NCI-H1417 treated with DMSO at 0.1 percent for 48 hours (cell line): ENCODE data around the gene HAUS7.

Source experiments
- DNase-seq: peaks from one replicate; lab custom pipeline; 2025; lab: John Stamatoyannopoulos, UW

HAUS7 gene

GRCh38 chrX:153454901-153455550 lies 15.3 kb downstream of the HAUS7 start:
- no peak for DNase-seq

DNA sequence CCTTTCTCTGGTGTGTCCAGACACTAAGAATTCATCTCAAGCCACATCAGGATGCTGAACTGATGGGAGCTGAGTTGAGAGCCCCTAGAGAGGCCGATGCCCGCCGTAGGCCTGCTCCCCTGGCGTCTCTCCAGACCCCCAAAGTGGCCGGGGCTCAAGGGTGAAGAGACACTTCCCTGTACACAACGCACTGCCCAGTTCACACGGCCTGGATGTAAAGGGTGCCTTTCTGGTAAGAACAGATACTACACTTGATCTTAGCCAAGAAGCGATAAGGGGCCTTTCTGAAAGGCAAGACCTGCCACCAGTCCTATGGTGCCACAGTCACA lies 19.5 kb downstream of the HAUS7 start:
- no peak for DNase-seq

DNA sequence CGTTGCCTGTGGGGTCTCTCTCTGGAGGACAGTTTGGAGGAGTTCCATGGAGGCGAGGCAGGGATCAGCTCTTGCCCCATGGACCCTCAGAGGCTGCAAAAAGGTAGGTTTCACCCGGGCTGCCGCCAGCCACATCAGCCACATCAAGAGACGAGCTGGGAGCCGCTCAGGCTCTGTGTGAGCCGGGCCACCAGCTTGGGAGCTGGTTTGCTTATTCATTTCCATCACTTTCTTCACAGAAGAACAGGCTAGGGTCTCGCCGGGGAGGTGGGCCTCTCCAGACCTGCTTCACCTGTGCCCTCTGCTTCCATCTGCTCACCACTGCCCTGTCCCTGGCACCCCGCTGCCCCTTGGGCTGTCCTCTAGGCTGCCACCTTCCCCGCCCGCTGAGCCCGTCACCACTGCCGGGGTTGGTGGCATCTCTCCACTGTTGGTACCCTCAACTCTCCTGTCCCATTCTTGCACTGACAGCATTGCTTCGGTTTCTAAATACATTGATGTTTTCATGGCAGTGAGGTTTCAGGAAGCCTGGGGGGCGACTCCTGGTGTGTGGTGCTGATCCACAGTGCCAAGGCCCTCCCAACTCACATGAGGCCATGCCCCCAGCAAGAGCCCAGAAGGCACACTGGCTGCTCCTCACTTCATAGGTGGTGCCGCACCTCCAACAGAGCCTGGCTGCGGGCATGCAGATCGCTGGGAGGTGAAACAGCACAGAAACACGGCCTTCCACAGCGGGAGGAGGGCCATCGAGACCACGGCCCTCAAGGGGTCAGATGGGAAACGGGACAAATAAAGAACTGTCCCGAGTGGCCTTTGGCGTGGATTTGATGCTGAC lies 20.0 kb downstream of the HAUS7 start:
- DNase-seq, result no peak

DNA sequence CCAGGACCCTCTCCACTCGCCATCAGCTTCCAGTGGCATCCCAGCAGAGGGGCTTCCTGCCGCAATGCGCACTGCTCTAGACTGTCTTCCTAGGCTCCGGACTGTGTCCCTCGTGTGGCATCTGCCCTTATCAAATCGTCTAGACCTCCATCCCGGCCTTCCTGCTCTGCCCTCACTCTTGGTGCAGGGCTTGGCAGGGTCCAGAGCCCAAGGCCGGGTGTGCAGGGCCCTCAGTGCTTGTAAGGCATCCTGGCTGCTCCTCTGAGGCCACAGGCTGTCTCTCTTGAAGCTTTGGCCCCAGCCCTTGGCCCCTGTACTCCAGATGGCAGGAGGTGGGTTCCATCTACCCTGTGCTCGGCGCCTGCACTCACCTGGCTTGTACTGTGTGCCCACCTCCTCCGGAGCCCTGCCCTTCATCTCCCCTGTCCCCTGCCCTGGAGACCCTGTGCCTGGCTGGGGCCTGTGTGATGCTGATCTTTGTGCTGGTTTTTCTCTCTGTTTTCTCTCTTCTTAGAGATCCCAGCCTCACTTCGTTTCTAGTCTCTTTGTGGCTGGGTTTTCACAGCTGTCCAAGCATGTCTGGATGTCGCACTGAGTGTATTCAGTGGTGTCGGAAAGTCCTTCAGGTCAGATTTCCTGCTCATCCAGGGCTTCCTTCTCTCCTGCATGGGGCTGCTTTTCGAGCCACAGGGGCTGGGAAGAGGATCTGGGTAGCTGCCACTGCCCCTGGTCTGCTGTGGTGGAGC lies 20.8 kb downstream of the HAUS7 start:
- DNase-seq, result no peak

GRCh38 chrX:153448556-153449367 lies 21.6 kb downstream of the HAUS7 start:
- DNase-seq, result no peak

DNA sequence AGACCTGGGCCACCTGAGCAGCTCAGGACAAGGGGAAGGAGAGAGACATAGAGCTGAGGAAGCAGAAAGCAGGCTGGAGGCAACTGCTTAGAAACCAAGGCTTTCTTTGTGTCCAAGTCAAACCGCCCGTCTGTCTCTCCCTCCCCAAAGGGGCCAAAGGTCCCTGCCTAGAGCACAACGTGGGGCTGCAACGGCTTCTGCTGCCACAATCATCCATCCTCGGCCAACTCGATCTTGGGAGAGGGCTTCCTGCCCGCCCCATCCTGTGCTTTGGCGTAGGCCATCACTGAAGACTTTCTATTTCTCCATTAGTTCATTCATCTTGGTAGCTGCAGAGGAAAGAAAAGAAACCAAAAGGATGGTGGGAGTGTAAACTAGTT lies 22.8 kb downstream of the HAUS7 start:
- DNase-seq, result no peak

DNA sequence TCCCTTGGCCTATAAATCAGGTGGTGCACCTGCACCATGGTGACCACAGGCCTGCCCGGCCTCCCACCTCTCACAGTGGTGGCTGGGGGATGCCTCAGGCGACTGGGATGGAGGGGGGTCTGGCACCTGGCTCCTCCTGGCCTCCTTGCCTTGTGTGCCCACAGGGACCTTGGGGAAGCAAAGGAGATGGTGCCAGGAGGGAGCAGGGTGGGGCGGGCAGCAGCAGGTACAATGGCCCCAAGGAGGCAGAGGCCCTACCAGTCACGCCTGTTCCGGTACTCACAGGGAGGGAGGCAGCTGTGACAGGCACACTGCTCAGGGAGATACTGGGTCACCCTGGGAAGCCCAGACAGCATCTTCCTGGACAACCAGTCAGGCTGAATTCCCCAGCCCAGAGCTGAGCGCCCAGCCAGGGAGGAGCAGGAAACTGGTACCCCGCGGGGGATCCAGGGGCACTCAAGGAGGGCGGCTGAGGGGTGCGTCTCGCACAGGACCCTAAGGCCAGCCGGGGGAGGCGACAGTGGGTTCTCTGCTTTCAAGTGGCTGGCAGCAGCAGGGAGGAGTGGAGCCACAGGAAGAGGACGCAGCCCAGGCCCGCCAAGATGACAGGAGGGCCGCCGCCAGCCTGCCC lies 23.3 kb downstream of the HAUS7 start:
- no peak for DNase-seq

- no peak for DNase-seq
Observed at GRCh38 chrX:153446636-153446936, 23.8 kb downstream of the HAUS7 start.

DNA sequence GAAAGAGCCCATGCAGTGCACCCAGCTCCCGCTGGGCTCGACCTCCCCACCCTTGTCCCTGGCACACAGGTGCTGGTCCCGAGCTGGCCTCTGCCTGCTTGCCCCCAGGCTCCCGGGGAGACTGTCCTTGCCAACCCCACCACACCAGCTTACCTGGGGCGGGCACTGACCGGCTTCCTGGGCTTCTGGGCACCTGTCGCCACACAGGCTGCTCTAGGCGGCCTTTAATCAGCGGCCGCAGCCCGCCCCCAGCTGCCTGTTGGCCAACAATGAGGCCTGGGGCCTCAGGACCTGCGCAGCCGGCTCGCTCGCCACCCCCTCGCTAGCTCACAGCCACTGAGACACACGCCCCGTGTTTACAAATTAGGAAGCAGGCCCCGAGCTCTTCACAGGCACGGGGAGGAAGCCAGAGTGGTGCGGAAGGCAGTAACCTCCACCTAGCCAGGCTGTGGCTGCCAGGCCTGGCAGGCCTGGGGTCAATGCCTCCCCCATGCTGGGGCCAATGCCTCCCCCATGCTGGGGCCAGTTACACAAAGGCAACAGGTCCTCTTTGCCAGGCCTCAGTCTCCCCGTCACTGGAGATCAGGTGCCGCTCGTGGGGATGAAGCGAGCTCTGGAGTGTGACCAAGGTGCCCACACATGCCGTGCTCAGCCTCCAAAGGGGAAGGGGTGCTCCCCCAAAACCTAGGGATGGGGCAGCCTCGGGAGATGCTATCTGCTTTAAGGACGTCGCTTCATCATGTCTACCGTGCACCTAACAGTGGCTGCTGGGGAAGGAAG lies 24.3 kb downstream of the HAUS7 start, which contains the start of gene TREX2:
Gene TREX2 (minus strand): TSS at position 201 of the 780 bp plus-strand sequence. CDS start 626 bp downstream, outside the sequence.
- DNase-seq, result no peak

DNA sequence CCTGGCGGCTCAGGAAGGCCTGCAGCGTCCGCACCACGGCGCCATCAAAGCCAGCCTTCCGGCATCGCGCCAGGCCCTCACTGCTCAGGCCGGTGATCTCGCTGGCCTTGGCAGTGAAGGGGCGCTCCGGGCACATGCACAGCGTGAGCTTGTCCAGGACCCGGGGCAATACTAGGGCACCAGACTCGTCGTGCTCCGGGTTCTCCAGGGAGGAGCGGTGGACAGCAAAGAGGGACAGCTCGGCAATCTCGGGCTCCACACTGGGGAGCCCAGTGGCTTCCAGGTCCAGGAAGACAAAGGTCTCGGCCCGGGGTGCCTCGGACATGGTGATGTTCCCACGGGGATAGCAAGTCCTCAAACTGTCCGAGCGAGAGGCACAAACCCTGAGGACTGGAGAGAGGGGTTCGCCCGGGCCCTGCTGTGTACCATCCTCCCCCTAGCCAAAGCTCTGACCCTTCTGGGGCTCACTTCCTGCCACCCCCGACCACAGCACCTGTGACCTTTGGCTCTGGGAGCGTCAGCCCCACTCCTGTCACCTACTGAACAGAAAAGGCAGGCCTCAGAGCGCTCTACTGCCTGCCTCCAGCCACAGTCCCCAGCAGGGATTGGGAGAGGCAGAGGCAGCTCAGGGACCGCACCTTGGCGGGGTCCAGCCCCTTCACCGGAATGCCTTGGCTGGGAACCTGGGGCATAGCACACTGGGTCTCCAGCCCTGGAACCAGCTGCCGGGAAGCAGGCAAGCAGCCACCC lies 25.1 kb downstream of the HAUS7 start:
- no peak for DNase-seq

DNA sequence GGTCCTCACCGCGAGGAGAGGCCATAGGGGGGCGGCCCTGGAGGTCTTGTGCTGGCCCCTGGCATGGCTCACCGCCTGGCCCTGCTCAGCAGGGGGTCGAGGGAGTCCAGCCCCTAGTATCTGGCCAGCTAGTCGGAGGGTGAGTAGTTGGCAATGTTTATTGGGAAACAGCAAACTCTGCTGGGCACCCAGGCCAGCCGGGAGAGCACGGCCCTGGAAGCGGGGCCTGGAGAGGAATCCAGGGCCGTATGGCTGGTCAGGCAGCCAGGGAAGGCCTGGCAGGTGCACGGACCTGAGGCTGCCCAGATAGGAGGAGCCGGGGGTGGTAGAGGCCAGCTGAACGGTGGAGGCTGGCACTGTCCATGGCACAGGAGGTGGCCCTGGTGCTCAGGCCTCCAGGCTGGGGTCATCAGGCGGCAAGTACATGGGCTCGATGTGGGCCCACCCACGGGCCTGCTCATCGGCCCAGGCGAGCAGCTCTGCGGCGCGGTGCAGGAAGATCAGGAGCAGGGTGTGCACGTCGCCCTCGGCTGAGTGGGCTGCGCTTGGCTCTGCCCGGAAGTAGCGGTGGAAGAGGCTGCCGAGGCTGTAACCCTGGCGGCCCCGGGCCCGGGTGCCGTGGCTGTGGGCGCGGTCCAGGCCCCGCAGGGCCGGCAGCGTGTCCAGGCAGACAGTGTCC lies 25.9 kb downstream of the HAUS7 start:
- DNase-seq, result no peak

GRCh38 chrX:153443476-153444332 lies 26.7 kb downstream of the HAUS7 start:
- no peak for DNase-seq

- no peak for DNase-seq
Observed at GRCh38 chrX:153442463-153442862, 27.9 kb downstream of the HAUS7 start.

DNA sequence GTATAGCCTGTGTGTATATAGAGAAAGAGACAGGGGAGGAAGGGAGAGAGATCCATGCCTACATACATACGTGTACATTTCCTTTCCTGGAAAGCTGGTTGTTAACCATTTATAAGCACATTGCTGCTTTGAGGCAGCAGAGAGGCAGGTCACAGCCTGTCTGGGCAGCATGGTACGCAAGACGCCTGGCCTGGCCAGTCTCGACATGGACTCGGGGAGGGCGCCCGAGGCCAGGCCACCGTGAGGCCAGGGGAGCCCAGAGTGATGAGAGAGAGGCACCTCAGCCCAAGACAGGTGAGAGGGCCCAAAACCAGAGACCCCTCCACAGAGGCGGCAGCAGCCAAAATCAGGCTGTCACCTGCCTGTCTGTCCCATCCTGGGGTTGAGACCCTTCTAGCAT lies 28.4 kb downstream of the HAUS7 start:
- no peak for DNase-seq

- DNase-seq, result no peak
Observed at GRCh38 chrX:153441296-153441695, 29.1 kb downstream of the HAUS7 start.

- DNase-seq, result no peak
Observed at GRCh38 chrX:153440556-153441135, 29.7 kb downstream of the HAUS7 start.

- DNase-seq, result no peak
Observed at GRCh38 chrX:153439977-153440376, 30.4 kb downstream of the HAUS7 start.

- no peak for DNase-seq
Observed at GRCh38 chrX:153438532-153438931, 31.8 kb downstream of the HAUS7 start.
